ENCODE measurements around the gene PRMT7. TPM values are rescaled to one million over a fixed set of nuclear protein-coding genes. Genes with fewer than 3 reads are reported as not detected.

The PRMT7 gene
- total and polyA plus RNA-seq, 2 donors (not counting 1 experiment from before 2014, with no cell fraction given): 76.9 to 80.4 TPM

GRCh38 chr16:68313116-68313515 is 2.3 kb downstream of the PRMT7 start:
- H3K4me3 Mint-ChIP-seq: no peak overlapping the region
- peaks cover 5 to 28% of the 10 kb centered on the region in 2 experiments for H3K36me3 ChIP-seq (replicated peaks in 1 of 2; ENCODE audit: control extremely low read depth in 1 of 2, control insufficient read depth in 1 of 2, extremely low read depth in 1 of 2, insufficient read depth in 2 of 2, low read length in 1 of 2)
- peaks cover 76% of the 10 kb centered on the region for H3K79me2 ChIP-seq (ENCODE audit: control insufficient read depth, insufficient read depth, low read length)
- no peak for DNase-seq
- H3K4me1 Mint-ChIP-seq: peaks cover 35% of the 10 kb centered on the region
- H3K27ac ChIP-seq (ENCODE audit: low read length in 2 of 2): no peak overlapping the region
- no peak overlapping the region for H3K4me2 ChIP-seq (replicated peaks; ENCODE audit: low read depth, low read length, poor library complexity, severe bottlenecking)
- no peak for ATAC-seq (ENCODE audit: low read depth)
- intact Hi-C loops (cut with micrococcal nuclease): no loop called here
- H3K4me1 ChIP-seq (ENCODE audit: control insufficient read depth in 2 of 2, insufficient read depth in 2 of 2, low read length in 2 of 2): peaks cover 20 to 24% of the 10 kb centered on the region in 2 donors
- H3K27ac Mint-ChIP-seq: no peak overlapping the region
- H3K27me3 ChIP-seq (replicated peaks in 1 of 4; ENCODE audit: control extremely low read depth in 1 of 4, control insufficient read depth in 3 of 4, insufficient read depth in 4 of 4, low read length in 3 of 4): no peaks in the 10 kb centered on the region
- WGBS (ENCODE audit: insufficient coverage): no CpG with 5 or more reads among the region's 4 CpGs
- H3K4me3 ChIP-seq (ENCODE audit: control extremely low read depth in 1 of 5, extremely low read depth in 1 of 5, insufficient read depth in 1 of 5, low read depth in 2 of 5, low read length in 4 of 5): no peak overlapping the region
- no peak overlapping the region for H3K9ac ChIP-seq (ENCODE audit: low read length)
- no peaks in the 10 kb centered on the region for H3K9me3 ChIP-seq (ENCODE audit: control extremely low read depth in 1 of 3, control insufficient read depth in 2 of 3, insufficient read depth in 1 of 3, low read length in 2 of 3)
- ChIA-PET POLR2A (no interaction called here), CTCF (interaction anchor here (0.9 kb wide), 1 partner anchor 52 kb away, joined by 3 read pairs; no protein-coding TSS in a partner anchor)
- peaks cover 23% of the 10 kb centered on the region for H4K20me1 ChIP-seq (ENCODE audit: control insufficient read depth, insufficient read depth, low read length, poor library complexity, severe bottlenecking)
- no peaks in the 10 kb centered on the region for H3K27me3 Mint-ChIP-seq
- no peak for TF ChIP-seq EZH2 (IDR thresholded peaks at IDR 0.05; ENCODE audit: borderline replicate concordance, insufficient read depth, low read depth, low read length, poor library complexity, severe bottlenecking)
- TF ChIP-seq CTCF (IDR thresholded peaks at IDR 0.05): no peak
- no peak overlapping the region for H2AFZ ChIP-seq (ENCODE audit: insufficient read depth, low read depth, low read length, poor library complexity, severe bottlenecking)
- no peaks in the 10 kb centered on the region for H3K9me3 Mint-ChIP-seq (ENCODE audit: insufficient read depth)

GRCh38 chr16:68319185-68319908 is 8.5 kb downstream of the PRMT7 start:
- ChIA-PET POLR2A (interaction anchor here (0.7 to 1.2 kb wide), 2 partner anchors 8 to 923 kb away, joined by 3 to 4 read pairs; partner anchors contain the start of genes PRMT7 and SLC7A6OS), CTCF (interaction anchor here (0.7 to 17.5 kb wide), 4 partner anchors 9 to 201 kb away, joined by 3 to 554 read pairs (median 14); partner anchors contain the start of gene SLC7A6)
- Histone ChIP-seq H3K4me3 (ENCODE audit: control extremely low read depth in 1 of 5, extremely low read depth in 1 of 5, insufficient read depth in 1 of 5, low read depth in 2 of 5, low read length in 4 of 5) (no peak overlapping the region), H2AFZ (ENCODE audit: insufficient read depth, low read depth, low read length, poor library complexity, severe bottlenecking) (no peak overlapping the region), H3K79me2 (ENCODE audit: control insufficient read depth, insufficient read depth, low read length) (peaks cover 20% of the 10 kb centered on the region), H3K9ac (ENCODE audit: low read length) (no peak overlapping the region), H3K27me3 (replicated peaks in 1 of 4; ENCODE audit: control extremely low read depth in 1 of 4, control insufficient read depth in 3 of 4, insufficient read depth in 4 of 4, low read length in 3 of 4) (no peaks in the 10 kb centered on the region), H4K20me1 (ENCODE audit: control insufficient read depth, insufficient read depth, low read length, poor library complexity, severe bottlenecking) (peaks cover 4% of the 10 kb centered on the region), H3K9me3 (ENCODE audit: control extremely low read depth in 1 of 3, control insufficient read depth in 2 of 3, insufficient read depth in 1 of 3, low read length in 2 of 3) (no peaks in the 10 kb centered on the region), H3K36me3 (replicated peaks in 1 of 2; ENCODE audit: control extremely low read depth in 1 of 2, control insufficient read depth in 1 of 2, extremely low read depth in 1 of 2, insufficient read depth in 2 of 2, low read length in 1 of 2) (peaks cover 5 to 46% of the 10 kb centered on the region in 2 experiments), H3K27ac (ENCODE audit: low read length in 2 of 2) (no peak overlapping the region), H3K4me2 (replicated peaks; ENCODE audit: low read depth, low read length, poor library complexity, severe bottlenecking) (no peak overlapping the region), H3K4me1 (ENCODE audit: control insufficient read depth in 2 of 2, insufficient read depth in 2 of 2, low read length in 2 of 2) (no peaks in the 10 kb centered on the region)
- ATAC-seq (ENCODE audit: low read depth) (no peak), DNase-seq (no peak)
- TF ChIP-seq EZH2 (IDR thresholded peaks at IDR 0.05; ENCODE audit: borderline replicate concordance, insufficient read depth, low read depth, low read length, poor library complexity, severe bottlenecking) (no peak), CTCF (IDR thresholded peaks at IDR 0.05) (no peak)
- Mint-ChIP-seq H3K4me3 (no peak overlapping the region), H3K4me1 (peaks cover 10% of the 10 kb centered on the region), H3K27me3 (no peaks in the 10 kb centered on the region), H3K9me3 (ENCODE audit: insufficient read depth) (no peaks in the 10 kb centered on the region), H3K27ac (no peak overlapping the region)
- intact Hi-C loops (cut with micrococcal nuclease): no loop called here
- WGBS (ENCODE audit: insufficient coverage): 85% methylated on average over 2 of the region's 6 CpGs
